Measurements from ENCODE around the gene GPS1.
A peak's percentile ranks its signal among the peaks of the same experiment; 100 is the strongest.

Gene GPS1

DNA sequence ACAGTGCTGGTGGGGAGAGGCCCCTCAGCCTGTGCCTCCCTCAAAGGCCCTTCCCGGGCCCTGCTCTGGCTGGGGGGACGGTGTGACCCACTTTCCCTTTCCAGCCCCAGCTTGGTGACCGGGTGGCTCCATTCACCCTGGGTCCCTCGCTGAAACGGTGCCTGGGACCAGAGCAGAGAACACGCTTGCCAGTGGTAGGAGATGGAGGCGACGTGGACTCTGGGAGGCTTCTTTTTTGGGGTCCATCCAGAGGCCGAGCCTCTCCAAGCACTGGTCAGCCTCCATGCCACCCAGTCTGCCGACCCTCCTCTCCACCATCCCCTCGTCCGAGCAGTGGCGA lies 36.8 kb upstream of the GPS1 start:
- no peak for DNase-seq (ENCODE audit: low spot score)

DNA sequence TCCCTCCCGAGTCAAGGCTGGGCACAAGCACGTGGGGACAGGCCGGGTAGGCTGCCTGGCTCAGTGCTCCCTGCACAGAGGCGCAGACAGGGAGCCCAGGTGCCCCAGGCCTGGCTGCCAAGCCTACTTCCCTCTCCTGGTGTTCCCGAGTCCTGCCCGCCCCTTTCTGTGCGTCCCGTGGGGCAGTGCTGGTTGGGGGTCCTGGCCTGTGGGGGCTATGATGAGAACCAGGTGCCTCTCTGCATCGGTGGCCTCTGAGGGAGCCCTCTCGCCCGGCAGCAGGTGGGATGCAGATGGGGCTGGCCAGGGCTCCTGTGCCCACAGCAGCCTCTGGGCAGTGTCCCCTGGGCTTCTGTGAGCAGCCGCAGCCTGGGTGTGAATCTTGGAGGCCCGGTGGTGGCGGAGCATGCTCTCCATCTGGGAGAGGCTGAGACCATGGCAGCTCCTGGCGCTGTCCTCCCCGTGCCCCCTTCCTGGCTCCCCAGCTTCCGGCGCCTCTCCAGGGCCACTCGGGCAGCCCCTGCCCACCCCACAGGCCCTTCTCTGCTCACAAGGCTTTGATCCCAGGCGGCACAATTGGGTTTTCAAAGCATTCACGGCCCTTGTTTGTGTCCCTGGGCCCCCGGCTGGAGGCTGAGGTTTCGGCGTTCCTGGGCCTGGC lies 36.3 kb upstream of the GPS1 start:
- DNase-seq (ENCODE audit: low spot score), result no peak

GRCh38 chr17:82016061-82016874 lies 35.4 kb upstream of the GPS1 start:
- no peak for DNase-seq (ENCODE audit: low spot score)

- no peak for DNase-seq (ENCODE audit: low spot score)
Observed at GRCh38 chr17:82016875-82017459, 34.7 kb upstream of the GPS1 start.

DNA sequence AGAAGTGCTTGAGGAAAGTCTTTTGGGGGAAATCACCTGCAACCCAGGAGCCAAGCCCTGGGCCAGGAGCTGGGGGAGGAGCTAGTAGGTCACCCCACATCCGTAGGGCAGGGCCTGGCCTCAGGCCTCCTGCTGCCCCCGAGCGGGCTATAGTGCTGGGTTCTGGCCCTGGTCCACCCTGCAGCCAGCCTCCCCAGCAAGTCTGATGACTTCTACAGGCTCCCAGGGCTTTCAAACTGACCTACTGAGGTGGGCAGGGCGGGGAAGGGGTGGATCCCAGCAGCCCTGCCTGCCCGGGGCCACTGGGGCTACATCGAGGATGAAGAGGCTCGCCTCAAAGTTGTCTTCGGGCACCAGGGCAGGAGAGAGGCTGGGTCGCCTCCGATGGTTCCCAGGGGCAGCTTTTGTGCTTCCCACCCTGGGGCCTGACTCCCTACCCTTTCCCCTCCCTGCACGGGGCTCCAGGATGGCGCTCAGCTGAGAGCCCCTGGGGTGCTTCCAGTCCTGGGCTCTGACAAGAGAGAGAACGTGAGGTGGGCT lies 34.0 kb upstream of the GPS1 start:
- no peak for DNase-seq (ENCODE audit: low spot score)

- DNase-seq (ENCODE audit: low spot score), result no peak
Observed at GRCh38 chr17:82018152-82018988, 33.3 kb upstream of the GPS1 start.

DNA sequence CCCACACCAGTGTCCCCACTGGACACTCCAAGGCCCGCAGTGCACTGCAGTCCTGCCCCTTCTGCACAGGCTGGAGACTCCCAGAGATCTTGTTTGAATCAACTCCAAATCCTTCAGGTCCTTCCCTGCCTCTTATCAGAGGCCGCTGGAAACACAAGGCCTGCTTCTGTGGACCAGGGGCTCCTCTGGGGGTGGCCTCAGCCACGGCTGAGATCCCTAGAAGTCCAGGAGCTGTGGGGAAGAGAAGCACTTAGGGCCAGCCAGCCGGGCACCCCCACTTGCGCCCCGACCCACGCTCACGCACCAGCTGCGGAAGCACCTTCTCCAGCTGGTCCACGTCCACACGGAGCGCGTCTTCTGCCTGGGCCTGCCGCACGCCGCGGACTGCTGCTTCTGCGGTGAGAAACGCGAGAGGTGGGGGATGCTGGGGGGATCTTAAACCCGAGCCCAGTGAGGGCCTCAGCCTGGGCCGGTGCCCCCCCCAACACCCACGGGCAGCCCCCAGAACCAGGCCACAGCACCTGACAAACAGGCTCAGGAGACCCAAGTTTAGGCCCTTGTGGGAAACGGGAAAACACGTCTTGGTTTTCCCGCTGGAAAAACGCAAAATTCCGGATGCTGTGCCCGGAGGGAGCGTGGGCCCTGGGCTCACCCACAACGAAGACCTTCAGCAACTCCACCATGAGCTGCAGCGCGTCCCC lies 32.6 kb upstream of the GPS1 start:
- DNase-seq (ENCODE audit: low spot score), result no peak

GRCh38 chr17:82019690-82020571 lies 31.8 kb upstream of the GPS1 start:
- no peak for DNase-seq (ENCODE audit: low spot score)

DNA sequence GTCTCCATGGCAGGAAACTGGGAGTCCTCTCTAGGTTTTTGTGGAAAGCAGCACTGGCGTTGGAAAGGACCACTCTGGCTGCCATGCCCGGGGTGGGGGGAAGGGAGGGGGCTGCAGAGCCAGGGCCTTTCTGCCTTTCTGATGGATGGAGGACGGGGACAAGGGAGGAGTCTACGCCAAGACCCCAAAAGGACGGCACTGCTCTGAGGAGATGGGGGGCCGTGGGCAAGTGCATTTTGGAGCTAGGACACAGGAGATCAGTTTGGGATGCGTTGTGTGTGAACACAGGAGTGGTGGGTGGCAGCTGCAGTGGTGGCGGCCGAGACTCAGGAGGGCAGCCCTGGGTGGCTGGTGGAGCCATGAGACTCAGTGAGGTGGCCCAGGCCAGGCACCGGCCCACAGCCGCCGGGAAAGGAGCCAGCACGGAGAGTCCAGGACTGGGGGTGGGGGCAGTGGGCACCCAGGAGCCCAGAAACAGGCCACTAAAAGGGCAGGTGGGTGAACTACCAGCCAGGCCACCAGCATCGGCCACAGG lies 31.1 kb upstream of the GPS1 start:
- DNase-seq (ENCODE audit: low spot score), result no peak

DNA sequence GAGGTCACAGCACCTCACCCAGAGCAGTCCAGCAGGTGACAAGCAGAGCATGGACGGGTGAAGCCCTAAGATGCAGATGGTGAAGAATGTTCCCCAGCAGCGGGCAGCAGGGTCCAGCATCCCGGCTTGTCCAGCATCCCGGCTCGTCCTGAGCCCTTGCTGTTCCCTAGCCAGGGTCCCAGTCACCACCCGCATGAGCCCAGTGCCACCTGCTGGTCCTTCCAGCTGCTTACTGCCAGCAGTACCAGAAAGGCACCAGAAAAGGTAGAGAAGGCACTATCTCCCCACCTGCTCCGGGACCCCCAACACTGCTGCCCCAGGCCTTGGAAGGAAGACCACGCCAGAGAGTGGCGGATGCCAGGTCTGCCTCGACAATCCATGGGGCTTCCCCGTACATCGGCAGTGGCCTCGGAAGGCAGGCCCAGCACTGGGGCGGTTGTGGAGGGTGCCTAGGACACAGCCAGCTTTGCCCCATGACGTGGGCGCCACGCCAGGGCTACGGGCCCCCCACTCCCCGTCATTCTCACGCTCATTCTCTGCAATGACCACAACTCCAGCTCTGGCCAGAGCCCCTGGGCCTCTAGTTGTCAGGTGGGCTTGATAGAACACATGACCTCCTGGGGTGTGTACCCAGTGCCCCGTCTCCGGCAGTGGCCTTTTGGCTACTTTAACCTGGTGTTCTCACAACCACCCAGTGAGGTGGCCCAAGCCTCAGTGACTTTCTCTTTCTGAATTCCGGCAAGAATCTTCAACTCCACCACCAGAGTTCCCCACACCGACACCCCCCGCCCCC lies 30.4 kb upstream of the GPS1 start:
- peak; percentile 81 for DNase-seq (ENCODE audit: low spot score)

DNA sequence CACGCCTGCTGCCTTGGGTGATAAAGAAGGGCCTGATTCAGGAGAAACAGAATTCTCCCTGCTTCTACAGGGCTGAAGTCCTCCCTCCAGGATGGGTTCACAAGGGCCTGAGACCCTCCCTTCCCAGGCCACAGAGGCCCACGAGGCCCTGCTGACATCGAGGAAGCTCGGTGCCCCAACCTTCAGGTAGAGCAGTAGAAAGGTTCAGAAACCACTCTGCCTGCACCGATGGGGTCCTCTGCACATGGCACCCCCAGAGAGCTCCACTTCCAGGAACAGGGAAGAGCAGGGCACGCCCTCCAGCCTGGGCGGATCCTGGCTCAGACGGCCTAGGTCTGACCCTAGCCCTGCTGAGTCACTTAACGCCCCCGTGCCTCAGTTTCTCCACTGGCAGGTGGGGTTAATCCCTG lies 29.8 kb upstream of the GPS1 start:
- DNase-seq (ENCODE audit: low spot score), result no peak

- no peak for DNase-seq (ENCODE audit: low spot score)
Observed at GRCh38 chr17:82022310-82022980, 29.3 kb upstream of the GPS1 start, which contains the start of gene CENPX. Gene CENPX, minus strand, starts transcription at chr17:82022878. Its CDS starts 17 bp downstream, at chr17:82022861.

DNA sequence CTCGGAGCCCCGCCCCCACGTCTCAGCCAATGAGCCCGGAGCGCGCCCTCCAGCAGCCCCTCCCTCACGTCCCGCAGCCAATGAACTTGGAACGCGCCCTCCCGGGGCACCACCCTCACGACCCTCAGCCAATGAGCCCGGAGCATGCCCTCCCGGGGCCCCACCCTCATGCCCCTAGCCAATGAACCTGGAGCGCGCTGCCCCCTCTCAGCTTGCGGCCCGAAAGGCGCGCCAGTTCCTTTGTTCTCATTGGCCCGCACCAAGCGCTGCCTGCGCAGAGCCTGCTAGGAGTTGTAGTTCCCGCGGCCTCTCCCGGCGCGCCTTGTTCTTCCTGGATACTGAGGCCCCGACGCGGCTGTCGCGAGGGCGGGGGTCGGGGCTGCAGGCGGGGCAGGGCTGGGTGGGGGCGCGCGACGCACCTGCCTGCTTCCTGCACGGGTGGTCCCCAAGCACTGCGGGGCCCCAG lies 28.7 kb upstream of the GPS1 start, which contains the start of gene LRRC45:
Gene LRRC45, plus strand, starts transcription at position 325 of the 466 bp plus-strand sequence. CDS start 339 bp downstream, outside the sequence.
- DNase-seq (ENCODE audit: low spot score), result peak; percentile 99

- DNase-seq (ENCODE audit: low spot score), result no peak
Observed at GRCh38 chr17:82023447-82024241, 28.1 kb upstream of the GPS1 start.

DNA sequence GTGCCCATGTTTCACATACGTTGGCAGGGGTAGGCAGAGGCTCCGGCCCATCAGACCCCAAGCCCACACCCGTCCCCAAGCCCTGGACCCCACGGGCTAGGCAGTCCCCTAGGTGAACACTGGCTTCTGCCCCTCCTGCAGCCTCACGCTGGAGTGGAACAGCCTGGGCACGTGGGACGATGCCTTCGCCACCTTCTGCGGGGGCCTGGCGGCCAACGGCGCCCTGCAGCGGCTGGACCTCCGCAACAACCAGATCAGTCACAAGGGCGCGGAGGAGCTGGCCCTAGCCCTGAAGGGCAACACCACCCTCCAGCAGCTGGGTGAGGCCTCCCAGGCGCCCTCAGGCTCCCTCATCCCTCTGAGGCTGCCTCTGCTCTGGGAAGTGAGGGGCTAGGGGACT lies 26.8 kb upstream of the GPS1 start:
- DNase-seq (ENCODE audit: low spot score), result no peak

DNA sequence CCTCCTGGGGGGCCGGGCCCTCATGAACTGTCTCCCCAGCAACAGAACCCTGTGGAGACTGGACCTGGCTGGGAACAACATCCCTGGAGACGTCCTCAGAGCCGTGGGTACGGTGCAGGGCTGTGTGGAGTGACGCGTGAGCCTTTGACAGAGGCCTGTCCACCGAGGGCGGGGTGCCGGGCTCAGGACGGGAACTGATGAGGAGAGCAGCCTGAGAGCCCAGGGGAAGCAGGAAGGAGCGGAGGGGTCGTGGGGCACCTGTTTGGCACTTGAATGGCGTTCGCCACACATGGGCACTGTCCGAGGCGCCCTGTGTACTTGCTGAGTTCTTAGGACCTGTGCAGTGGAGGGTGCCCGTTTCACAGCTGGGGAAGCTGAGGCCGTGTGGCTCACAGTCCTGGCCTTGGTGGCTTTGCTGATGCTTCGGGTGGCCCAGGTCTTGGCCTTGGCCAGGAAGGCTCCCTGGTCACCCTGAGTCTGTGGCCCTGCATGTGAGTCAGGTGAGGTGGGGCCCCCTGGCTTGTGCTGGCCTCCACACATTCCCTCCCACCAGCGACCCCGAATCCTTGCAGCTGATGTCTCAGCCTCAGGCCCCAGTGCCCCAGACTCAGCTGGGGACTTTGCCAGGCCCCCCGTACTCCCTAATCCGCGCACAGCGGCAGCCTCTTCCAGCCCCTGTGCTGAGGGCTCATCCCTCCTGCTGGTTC lies 26.1 kb upstream of the GPS1 start:
- DNase-seq (ENCODE audit: low spot score), result no peak

DNA sequence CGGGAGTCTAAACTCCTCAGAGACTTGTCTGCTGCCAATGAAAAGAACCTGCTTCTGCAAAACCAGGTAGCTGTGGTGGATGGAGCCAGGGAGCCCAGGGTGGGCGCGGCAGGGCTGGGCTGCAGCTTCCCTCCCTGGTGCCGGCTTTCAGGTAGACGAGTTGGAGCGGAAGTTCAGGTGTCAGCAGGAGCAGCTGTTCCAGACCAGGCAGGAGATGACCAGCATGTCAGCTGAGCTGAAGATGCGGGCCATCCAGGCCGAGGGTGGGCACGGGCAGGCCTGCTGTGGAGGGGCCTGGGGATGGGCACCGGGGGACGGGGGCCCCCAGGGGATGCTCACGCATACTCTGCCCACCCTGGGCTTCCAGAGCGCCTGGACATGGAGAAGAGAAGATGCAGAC lies 23.5 kb upstream of the GPS1 start:
- DNase-seq (ENCODE audit: low spot score), result no peak

Data from AG08395 (cell line).